ENCODE results near the gene GNAL. TPM values are rescaled to one million over a fixed set of nuclear protein-coding genes. Genes with fewer than 3 reads are reported as not detected.
A peak's percentile ranks its signal among the peaks of the same experiment; 100 is the strongest.

GNAL gene
- total and polyA plus RNA-seq, 7 donors, result 0.46 to 25.1 (median 13.2) TPM

GRCh38 chr18:11859903-11860407, 170.9 kb downstream of the GNAL start:
- peaks cover 0 to 20% (median 19%) of the 10 kb centered on the region in 4 donors for H3K4me1 ChIP-seq
- no peak overlapping the region for H3K4me3 ChIP-seq
- 36 to 70% methylated on average over 4 of the region's 4 CpGs for WGBS, 2 donors
- intact Hi-C loops (cut with DNase I), result loop anchor here (2.0 to 10.0 kb wide), 5 partner anchors 47 to 795 kb away; partner anchors contain the start of genes GNAL, IMPA2 and SPIRE1
- peak in 1 of 4 donors; percentile 13 for TF ChIP-seq POLR2AphosphoS5 (IDR thresholded peaks at IDR 0.05)
- TF ChIP-seq EP300 (IDR thresholded peaks at IDR 0.05), result no peak
- TF ChIP-seq CTCF (IDR thresholded peaks at IDR 0.05), result no peak
- no peaks in the 10 kb centered on the region for H3K9me3 ChIP-seq
- no peaks in the 10 kb centered on the region for H3K27me3 ChIP-seq
- DNase-seq, result no peak
- peaks cover 0 to 4% (median 0%) of the 10 kb centered on the region in 4 donors for H3K36me3 ChIP-seq
- no peak overlapping the region for H3K27ac ChIP-seq

GRCh38 chr18:11860594-11861450, 171.8 kb downstream of the GNAL start:
- WGBS, 2 donors, result 85 to 89% methylated on average over 17 of the region's 17 CpGs
- Histone ChIP-seq H3K27me3 (no peaks in the 10 kb centered on the region), H3K36me3 (no peaks in the 10 kb centered on the region), H3K9me3 (no peaks in the 10 kb centered on the region), H3K4me3 (no peak overlapping the region), H3K4me1 (peaks cover 0 to 20% (median 19%) of the 10 kb centered on the region in 4 donors), H3K27ac (no peak overlapping the region)
- TF ChIP-seq EP300 (IDR thresholded peaks at IDR 0.05), result no peak
- no peak for TF ChIP-seq CTCF (IDR thresholded peaks at IDR 0.05)
- no peak for TF ChIP-seq POLR2A (IDR thresholded peaks at IDR 0.05)
- TF ChIP-seq POLR2AphosphoS5 (IDR thresholded peaks at IDR 0.05), result no peak
- intact Hi-C loops (cut with DNase I), result no loop called here
- no peak for DNase-seq

GRCh38 chr18:11861583-11862288, 172.7 kb downstream of the GNAL start:
- DNase-seq, result no peak
- 89 to 91% methylated on average over 20 of the region's 20 CpGs for WGBS, 2 donors
- no peak overlapping the region for H3K4me3 ChIP-seq
- no peak for TF ChIP-seq CTCF (IDR thresholded peaks at IDR 0.05)
- H3K9me3 ChIP-seq, result no peaks in the 10 kb centered on the region
- H3K27ac ChIP-seq, result no peak overlapping the region
- intact Hi-C loops (cut with DNase I), result no loop called here
- no peaks in the 10 kb centered on the region for H3K27me3 ChIP-seq
- peaks cover 0 to 15% (median 14%) of the 10 kb centered on the region in 4 donors for H3K4me1 ChIP-seq
- H3K36me3 ChIP-seq, result no peaks in the 10 kb centered on the region

- Histone ChIP-seq H3K36me3 (no peaks in the 10 kb centered on the region), H3K27ac (no peak overlapping the region), H3K4me1 (peaks cover 0 to 7% (median 6%) of the 10 kb centered on the region in 4 donors), H3K9me3 (no peaks in the 10 kb centered on the region), H3K4me3 (no peak overlapping the region), H3K27me3 (no peaks in the 10 kb centered on the region)
- 81 to 82% methylated on average over 6 of the region's 6 CpGs for WGBS, 2 donors
- DNase-seq, result no peak
- intact Hi-C loops (cut with DNase I), result no loop called here
- TF ChIP-seq POLR2AphosphoS5 (IDR thresholded peaks at IDR 0.05) (no peak), CTCF (IDR thresholded peaks at IDR 0.05) (no peak), POLR2A (IDR thresholded peaks at IDR 0.05) (no peak), EP300 (IDR thresholded peaks at IDR 0.05) (no peak)
These were observed 173.5 kb downstream of the GNAL start for GRCh38 chr18:11862468-11863137.

Data from sigmoid colon (tissue), 7 donors.